Cardiac muscle cell (in vitro differentiated cells and primary cell): ENCODE measurements around the gene TACO1. TPM values are rescaled to one million over a fixed set of nuclear protein-coding genes. Genes with fewer than 3 reads are reported as not detected.

Source experiments
- DNase-seq, 2 donors: peaks; one replicate each; pipeline versions ENCODE4 v3.0.0 to v3.0.0-alpha.2; 2010 to 2017; ENCODE audit warnings: low read depth in 1 of 2, low spot score in 1 of 2
- H3K27ac ChIP-seq: fragments of 200-600 bp; sonication (generic); 2 replicates; pipeline ENCODE4 v1.5.1; 2016
- H3K27me3 ChIP-seq: fragments of 200-600 bp; sonication (generic); 2 replicates; pipeline ENCODE4 v1.6.0; 2016; ENCODE audit warnings: control low read depth
- H3K36me3 ChIP-seq: fragments of 200-600 bp; sonication (generic); 2 replicates; pipeline ENCODE4 v1.5.1; 2016; ENCODE audit warnings: control low read depth
- H3K4me1 ChIP-seq: fragments of 200-600 bp; sonication (generic); 2 replicates; pipeline ENCODE4 v1.8.1; 2017; ENCODE audit warnings: low read depth, mild to moderate bottlenecking, mixed run types
- H3K4me3 ChIP-seq: fragments of 200-600 bp; sonication (generic); 2 replicates; pipeline ENCODE4 v1.5.1; 2016; ENCODE audit warnings: mild to moderate bottlenecking
- H3K9me3 ChIP-seq: fragments of 200-600 bp; sonication (generic); 2 replicates; pipeline ENCODE4 v1.5.1; 2017; ENCODE audit warnings: low read depth, mild to moderate bottlenecking, control low read depth
- polyA plus RNA-seq: library from polyadenylated mRNA; unstranded; fragments of >200 nt; fragmentation: Nextera tagmentation; extraction: Ambion mirVana; gene quantifications from 2 replicates; pipeline ENCODE4 v1.2.1, GENCODE V29; 2016
- total RNA-seq: library from RNA; depleted of rRNA; stranded (reverse); fragments of >200 nt; gene quantifications from 2 replicates; pipeline ENCODE4 v1.2.3, GENCODE V29; 2016
- TF ChIP-seq, protein P1 (sequence below): IDR thresholded peaks from 2 replicates; pipeline ENCODE4 v1.5.1; 2012; ENCODE audit warnings: low read depth, mild to moderate bottlenecking, low read length

The TACO1 gene
- total and polyA plus RNA-seq, 2 experiments from 2014 or later = 25.6 to 54.9 TPM

GRCh38 chr17:63633742-63634141, 33.0 kb downstream of the TACO1 start:
- Histone ChIP-seq H3K27me3 (no peaks in the 10 kb centered on the region), H3K9me3 (no peaks in the 10 kb centered on the region), H3K4me3 (no peak overlapping the region), H3K27ac (no peak overlapping the region), H3K4me1 (peaks cover 3% of the 10 kb centered on the region), H3K36me3 (no peaks in the 10 kb centered on the region)
- TF ChIP-seq, protein P1, sequence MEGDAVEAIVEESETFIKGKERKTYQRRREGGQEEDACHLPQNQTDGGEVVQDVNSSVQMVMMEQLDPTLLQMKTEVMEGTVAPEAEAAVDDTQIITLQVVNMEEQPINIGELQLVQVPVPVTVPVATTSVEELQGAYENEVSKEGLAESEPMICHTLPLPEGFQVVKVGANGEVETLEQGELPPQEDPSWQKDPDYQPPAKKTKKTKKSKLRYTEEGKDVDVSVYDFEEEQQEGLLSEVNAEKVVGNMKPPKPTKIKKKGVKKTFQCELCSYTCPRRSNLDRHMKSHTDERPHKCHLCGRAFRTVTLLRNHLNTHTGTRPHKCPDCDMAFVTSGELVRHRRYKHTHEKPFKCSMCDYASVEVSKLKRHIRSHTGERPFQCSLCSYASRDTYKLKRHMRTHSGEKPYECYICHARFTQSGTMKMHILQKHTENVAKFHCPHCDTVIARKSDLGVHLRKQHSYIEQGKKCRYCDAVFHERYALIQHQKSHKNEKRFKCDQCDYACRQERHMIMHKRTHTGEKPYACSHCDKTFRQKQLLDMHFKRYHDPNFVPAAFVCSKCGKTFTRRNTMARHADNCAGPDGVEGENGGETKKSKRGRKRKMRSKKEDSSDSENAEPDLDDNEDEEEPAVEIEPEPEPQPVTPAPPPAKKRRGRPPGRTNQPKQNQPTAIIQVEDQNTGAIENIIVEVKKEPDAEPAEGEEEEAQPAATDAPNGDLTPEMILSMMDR = no peak
- DNase-seq = no peak

- Histone ChIP-seq H3K27ac (no peak overlapping the region), H3K4me1 (peaks cover 3% of the 10 kb centered on the region), H3K9me3 (no peaks in the 10 kb centered on the region), H3K27me3 (no peaks in the 10 kb centered on the region), H3K36me3 (no peaks in the 10 kb centered on the region), H3K4me3 (no peak overlapping the region)
- peak in 1 of 2 donors; percentile 56 for DNase-seq
- TF ChIP-seq, protein P1 = no peak
These were observed 33.5 kb downstream of the TACO1 start for GRCh38 chr17:63634163-63634562.

DNA sequence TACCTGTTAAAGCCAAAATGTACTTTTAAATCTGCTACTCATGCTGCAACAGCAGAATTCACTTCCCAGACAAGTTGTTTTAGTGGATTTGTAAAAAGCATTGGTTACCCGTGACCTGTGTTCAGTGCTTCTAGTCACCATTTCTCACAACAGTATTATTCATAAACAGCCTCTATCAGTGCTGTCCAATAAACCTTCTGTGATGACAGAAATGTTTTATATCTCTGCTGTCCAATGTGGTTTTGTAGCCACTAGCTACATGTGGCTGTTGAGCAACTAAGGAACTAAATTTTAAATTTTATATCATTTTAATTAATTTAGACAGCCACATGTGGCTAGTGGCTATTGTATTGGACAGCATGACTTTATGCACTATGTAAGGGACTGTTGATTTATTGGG, 34.1 kb downstream of the TACO1 start:
- Histone ChIP-seq H3K4me1 (peaks cover 3% of the 10 kb centered on the region), H3K36me3 (no peaks in the 10 kb centered on the region), H3K27ac (no peak overlapping the region), H3K4me3 (no peak overlapping the region), H3K27me3 (no peaks in the 10 kb centered on the region), H3K9me3 (no peaks in the 10 kb centered on the region)
- DNase-seq = no peak
- TF ChIP-seq, protein P1 = no peak

DNA sequence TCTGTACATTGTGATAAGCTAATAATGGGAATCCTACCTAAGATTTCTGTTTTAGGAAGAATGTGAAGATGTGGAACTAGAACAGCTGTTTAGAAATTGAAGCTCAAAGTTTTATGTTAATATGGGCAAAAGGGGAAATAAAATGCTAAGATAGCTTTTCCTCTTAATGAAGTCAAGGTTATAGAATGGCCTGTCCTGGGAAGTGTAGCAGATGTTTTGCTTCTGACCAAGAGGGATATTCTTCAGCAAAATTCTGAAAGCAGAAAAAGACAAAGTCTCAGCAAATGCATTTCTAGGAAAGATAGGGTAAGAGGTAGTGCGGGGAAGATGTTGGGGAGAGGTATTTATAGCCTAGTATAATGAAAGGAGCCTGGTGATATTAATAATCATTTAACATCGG, 34.6 kb downstream of the TACO1 start:
- no peaks in the 10 kb centered on the region for H3K27me3 ChIP-seq
- no peak overlapping the region for H3K4me3 ChIP-seq
- H3K9me3 ChIP-seq = no peaks in the 10 kb centered on the region
- TF ChIP-seq, protein P1 = no peak
- no peaks in the 10 kb centered on the region for H3K36me3 ChIP-seq
- DNase-seq = no peak
- no peak overlapping the region for H3K27ac ChIP-seq
- H3K4me1 ChIP-seq = peaks cover 3% of the 10 kb centered on the region

DNA sequence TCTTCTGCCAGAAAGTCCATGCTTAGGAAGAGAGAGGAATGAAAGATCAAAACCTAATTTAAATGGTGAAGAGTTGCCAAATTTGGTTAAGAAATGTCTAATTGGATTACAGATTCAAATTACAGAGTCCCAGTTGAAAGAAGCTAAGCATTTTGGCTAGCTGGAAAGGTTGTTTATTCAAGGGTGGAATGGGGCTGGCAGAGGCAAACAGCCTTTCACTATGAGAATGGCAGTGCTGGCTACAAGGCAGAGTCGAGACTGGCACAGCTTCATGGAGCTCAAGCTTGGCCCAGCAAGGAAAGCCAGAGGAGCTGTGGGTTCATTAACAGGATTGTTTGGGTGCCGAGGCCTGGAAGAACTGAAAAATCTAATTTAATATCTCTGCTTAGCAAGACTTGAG, 35.1 kb downstream of the TACO1 start:
- TF ChIP-seq, protein P1 = no peak
- no peak for DNase-seq
- Histone ChIP-seq H3K4me3 (no peak overlapping the region), H3K27ac (no peak overlapping the region), H3K9me3 (no peaks in the 10 kb centered on the region), H3K27me3 (no peaks in the 10 kb centered on the region), H3K4me1 (peaks cover 3% of the 10 kb centered on the region), H3K36me3 (no peaks in the 10 kb centered on the region)

DNA sequence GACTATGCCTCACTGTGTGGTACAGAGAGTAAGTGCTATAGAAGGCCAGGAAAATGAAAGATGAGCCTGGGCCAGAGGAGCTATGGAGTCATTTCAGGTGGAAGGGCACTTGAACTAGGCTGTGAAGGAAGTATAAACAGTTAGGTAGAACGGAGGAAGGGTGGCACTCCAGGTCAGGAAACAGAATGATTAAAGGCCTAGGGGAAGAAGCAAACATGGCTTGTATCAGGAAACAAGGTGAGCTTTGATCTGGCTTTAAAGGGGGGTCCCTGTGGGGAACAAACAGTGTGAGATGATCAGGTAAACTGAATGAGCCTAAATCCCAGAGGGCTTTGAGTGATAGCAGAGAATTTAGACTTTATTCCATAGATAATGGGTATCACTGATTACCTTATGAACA, 38.4 kb downstream of the TACO1 start:
- Histone ChIP-seq H3K36me3 (no peaks in the 10 kb centered on the region), H3K9me3 (no peaks in the 10 kb centered on the region), H3K4me3 (no peak overlapping the region), H3K27ac (no peak overlapping the region), H3K4me1 (peaks cover 3% of the 10 kb centered on the region), H3K27me3 (no peaks in the 10 kb centered on the region)
- TF ChIP-seq, protein P1 = no peak
- DNase-seq = no peak
